HepG2 (cell line): ENCODE data around the gene CHMP5. TPM values are rescaled to one million over a fixed set of nuclear protein-coding genes. Genes with fewer than 3 reads are reported as not detected.

ENCODE experiments used
- ASH2L ChIP-seq: fragments of 300-600, 200-600 bp; sonication (generic); IDR thresholded peaks from 2 replicates; pipeline ENCODE4 v1.7.0; 2017; ENCODE audit warnings: low read depth, mild to moderate bottlenecking, moderate library complexity, mixed read lengths, low read length; ENCODE audit not compliant: insufficient read length
- CC2D1A ChIP-seq: sonication (generic); formaldehyde crosslinking; IDR thresholded peaks from 2 replicates; pipeline ENCODE4 v1.8.1; 2023; ENCODE audit warnings: mild to moderate bottlenecking, missing genetic modification reagents
- FOXP1 ChIP-seq, 2 experiments: fragments of 450-650 bp in 1 of 2; IDR thresholded peaks; 2 replicates each; pipeline ENCODE4 v1.6.1; 2017 to 2018; ENCODE audit warnings: antibody characterized with exemption in 1 of 2
- GATA4 ChIP-seq: sonication (generic); IDR thresholded peaks from 2 replicates; pipeline ENCODE4 v1.6.1; 2016; ENCODE audit warnings: antibody characterized with exemption, low read depth, borderline replicate concordance
- IKZF4 ChIP-seq: sonication (generic); formaldehyde crosslinking; IDR thresholded peaks from 2 replicates; pipeline ENCODE4 v1.5.1; 2020; ENCODE audit warnings: borderline replicate concordance, mild to moderate bottlenecking, low read depth, missing genetic modification reagents; ENCODE audit errors: not compliant biosample characterization
- MXI1 ChIP-seq: IDR thresholded peaks from 3 replicates; pipeline ENCODE4 v1.6.1; 2012; ENCODE audit warnings: low read depth, low read length, inconsistent platforms, borderline replicate concordance
- NFKBIZ ChIP-seq: IDR thresholded peaks from 2 replicates; pipeline ENCODE4 v1.6.1; 2018; ENCODE audit warnings: missing genetic modification reagents, missing compliant biosample characterization
- POLR2G ChIP-seq: fragments of 200-400 bp; formaldehyde crosslinking; IDR thresholded peaks from 2 replicates; pipeline ENCODE4 v1.6.1; 2018; ENCODE audit warnings: mild to moderate bottlenecking, low read depth, low read length, moderate library complexity
- RAD21 ChIP-seq: fragments of 450-650 bp; formaldehyde crosslinking; IDR thresholded peaks from 2 replicates; pipeline ENCODE4 v1.5.0; 2020; ENCODE audit warnings: mild to moderate bottlenecking
- SAP130 ChIP-seq: IDR thresholded peaks from 2 replicates; pipeline ENCODE4 v1.6.1; 2016; ENCODE audit warnings: low read depth
- polyA plus RNA-seq, 8 experiments: library from polyadenylated mRNA; depleted of rRNA in 3 of 8; stranded (reverse) in 7 of 8; unstranded in 1 of 8; fragments of >200 nt; fragmentation: Illumina TruSeq in 4 of 8; extraction: Trizol in 4 of 8; gene quantifications; 2 replicates each; pipeline versions ENCODE4 v1.2.1 to v1.2.3, GENCODE V29; 2011 to 2016; ENCODE audit warnings: low read depth in 4 of 8, missing spikeins in 1 of 8, mixed read lengths in 1 of 8; ENCODE audit not compliant: insufficient read depth in 1 of 8
- total RNA-seq, 5 experiments: library from RNA; depleted of rRNA; stranded (reverse); fragments of >200 nt; fragmentation: Illumina TruSeq; extraction: Trizol; gene quantifications; 2 replicates each; pipeline ENCODE4 v1.2.3, GENCODE V29; 2016; ENCODE audit warnings: low read depth in 1 of 5
- TF ChIP-seq, protein P1 (sequence below): sonication (generic); formaldehyde crosslinking; IDR thresholded peaks from one replicate; pipeline ENCODE4 v1.5.1; 2020; ENCODE audit warnings: mild to moderate bottlenecking, missing genetic modification reagents; ENCODE audit errors: not compliant biosample characterization
- TF ChIP-seq, protein P2 (sequence below): sonication (generic); formaldehyde crosslinking; IDR thresholded peaks from 2 replicates; pipeline ENCODE4 v1.8.0; 2022; ENCODE audit warnings: mild to moderate bottlenecking, missing genetic modification reagents, moderate library complexity
- TF ChIP-seq, protein P3 (sequence below): sonication (generic); formaldehyde crosslinking; IDR thresholded peaks from 2 replicates; pipeline ENCODE4 v1.9.0; 2021; ENCODE audit warnings: missing genetic modification reagents, borderline replicate concordance
- TF ChIP-seq, protein P4 (sequence below): sonication (generic); formaldehyde crosslinking; IDR thresholded peaks from 2 replicates; pipeline ENCODE4 v1.8.1; 2023; ENCODE audit warnings: mild to moderate bottlenecking, missing genetic modification reagents
- TF ChIP-seq, protein P5 (sequence below): sonication (generic); formaldehyde crosslinking; conservative IDR thresholded peaks from 2 replicates; pipeline ENCODE4 v1.4.0; 2020; ENCODE audit warnings: missing genetic modification reagents

The CHMP5 gene
- total and polyA plus RNA-seq, 2 of the 13 experiments (the other 11 are each of a cell fraction or from before 2014, with no cell fraction given), result 46.0 to 57.3 TPM

GRCh38 chr9:33264003-33264472 is 811 bp upstream of the CHMP5 start (continued):
- TF ChIP-seq, protein P1, sequence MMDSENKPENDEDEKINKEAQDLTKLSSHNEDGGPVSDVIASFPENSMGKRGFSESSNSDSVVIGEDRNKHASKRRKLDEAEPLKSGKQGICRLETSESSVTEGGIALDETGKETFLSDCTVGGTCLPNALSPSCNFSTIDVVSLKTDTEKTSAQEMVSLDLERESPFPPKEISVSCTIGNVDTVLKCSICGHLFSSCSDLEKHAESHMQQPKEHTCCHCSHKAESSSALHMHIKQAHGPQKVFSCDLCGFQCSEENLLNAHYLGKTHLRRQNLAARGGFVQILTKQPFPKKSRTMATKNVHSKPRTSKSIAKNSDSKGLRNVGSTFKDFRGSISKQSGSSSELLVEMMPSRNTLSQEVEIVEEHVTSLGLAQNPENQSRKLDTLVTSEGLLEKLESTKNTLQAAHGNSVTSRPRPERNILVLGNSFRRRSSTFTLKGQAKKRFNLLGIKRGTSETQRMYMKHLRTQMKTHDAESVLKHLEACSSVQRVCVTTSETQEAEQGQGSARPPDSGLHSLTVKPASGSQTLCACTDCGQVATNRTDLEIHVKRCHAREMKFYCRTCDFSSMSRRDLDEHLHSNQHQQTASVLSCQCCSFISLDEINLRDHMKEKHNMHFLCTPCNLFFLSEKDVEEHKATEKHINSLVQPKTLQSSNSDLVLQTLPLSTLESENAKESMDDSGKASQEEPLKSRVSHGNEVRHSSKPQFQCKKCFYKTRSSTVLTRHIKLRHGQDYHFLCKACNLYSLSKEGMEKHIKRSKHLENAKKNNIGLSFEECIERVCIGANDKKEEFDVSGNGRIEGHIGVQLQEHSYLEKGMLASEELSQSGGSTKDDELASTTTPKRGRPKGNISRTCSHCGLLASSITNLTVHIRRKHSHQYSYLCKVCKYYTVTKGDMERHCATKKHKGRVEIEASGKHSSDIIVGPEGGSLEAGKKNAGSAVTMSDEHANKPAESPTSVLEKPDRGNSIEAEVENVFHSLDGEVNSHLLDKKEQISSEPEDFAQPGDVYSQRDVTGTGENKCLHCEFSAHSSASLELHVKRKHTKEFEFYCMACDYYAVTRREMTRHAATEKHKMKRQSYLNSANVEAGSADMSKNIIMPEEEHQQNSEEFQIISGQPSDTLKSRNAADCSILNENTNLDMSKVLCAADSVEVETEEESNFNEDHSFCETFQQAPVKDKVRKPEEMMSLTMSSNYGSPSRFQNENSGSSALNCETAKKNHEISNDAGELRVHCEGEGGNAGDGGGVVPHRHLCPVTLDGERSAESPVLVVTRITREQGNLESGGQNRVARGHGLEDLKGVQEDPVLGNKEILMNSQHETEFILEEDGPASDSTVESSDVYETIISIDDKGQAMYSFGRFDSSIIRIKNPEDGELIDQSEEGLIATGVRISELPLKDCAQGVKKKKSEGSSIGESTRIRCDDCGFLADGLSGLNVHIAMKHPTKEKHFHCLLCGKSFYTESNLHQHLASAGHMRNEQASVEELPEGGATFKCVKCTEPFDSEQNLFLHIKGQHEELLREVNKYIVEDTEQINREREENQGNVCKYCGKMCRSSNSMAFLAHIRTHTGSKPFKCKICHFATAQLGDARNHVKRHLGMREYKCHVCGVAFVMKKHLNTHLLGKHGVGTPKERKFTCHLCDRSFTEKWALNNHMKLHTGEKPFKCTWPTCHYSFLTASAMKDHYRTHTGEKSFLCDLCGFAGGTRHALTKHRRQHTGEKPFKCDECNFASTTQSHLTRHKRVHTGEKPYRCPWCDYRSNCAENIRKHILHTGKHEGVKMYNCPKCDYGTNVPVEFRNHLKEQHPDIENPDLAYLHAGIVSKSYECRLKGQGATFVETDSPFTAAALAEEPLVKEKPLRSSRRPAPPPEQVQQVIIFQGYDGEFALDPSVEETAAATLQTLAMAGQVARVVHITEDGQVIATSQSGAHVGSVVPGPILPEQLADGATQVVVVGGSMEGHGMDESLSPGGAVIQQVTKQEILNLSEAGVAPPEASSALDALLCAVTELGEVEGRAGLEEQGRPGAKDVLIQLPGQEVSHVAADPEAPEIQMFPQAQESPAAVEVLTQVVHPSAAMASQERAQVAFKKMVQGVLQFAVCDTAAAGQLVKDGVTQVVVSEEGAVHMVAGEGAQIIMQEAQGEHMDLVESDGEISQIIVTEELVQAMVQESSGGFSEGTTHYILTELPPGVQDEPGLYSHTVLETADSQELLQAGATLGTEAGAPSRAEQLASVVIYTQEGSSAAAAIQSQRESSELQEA, result peak; percentile 28
- TF ChIP-seq, protein P2, sequence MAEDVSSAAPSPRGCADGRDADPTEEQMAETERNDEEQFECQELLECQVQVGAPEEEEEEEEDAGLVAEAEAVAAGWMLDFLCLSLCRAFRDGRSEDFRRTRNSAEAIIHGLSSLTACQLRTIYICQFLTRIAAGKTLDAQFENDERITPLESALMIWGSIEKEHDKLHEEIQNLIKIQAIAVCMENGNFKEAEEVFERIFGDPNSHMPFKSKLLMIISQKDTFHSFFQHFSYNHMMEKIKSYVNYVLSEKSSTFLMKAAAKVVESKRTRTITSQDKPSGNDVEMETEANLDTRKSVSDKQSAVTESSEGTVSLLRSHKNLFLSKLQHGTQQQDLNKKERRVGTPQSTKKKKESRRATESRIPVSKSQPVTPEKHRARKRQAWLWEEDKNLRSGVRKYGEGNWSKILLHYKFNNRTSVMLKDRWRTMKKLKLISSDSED (CRISPR knock-in tag), result no peak
- TF ChIP-seq MXI1 (no peak), FOXP1 (IDR thresholded peaks at IDR 0.05) (no peak), FOXP1 (CRISPR knock-in tag; IDR thresholded peaks at IDR 0.05) (no peak), NFKBIZ (CRISPR knock-in tag) (no peak), POLR2G (no peak), ASH2L (peak; percentile 64), IKZF4 (CRISPR knock-in tag) (no peak), CC2D1A (no peak), SAP130 (no peak; the same call in 1 of the 2 replicates), RAD21 (CRISPR knock-in tag) (no peak), GATA4 (no peak)
- TF ChIP-seq, protein P3, sequence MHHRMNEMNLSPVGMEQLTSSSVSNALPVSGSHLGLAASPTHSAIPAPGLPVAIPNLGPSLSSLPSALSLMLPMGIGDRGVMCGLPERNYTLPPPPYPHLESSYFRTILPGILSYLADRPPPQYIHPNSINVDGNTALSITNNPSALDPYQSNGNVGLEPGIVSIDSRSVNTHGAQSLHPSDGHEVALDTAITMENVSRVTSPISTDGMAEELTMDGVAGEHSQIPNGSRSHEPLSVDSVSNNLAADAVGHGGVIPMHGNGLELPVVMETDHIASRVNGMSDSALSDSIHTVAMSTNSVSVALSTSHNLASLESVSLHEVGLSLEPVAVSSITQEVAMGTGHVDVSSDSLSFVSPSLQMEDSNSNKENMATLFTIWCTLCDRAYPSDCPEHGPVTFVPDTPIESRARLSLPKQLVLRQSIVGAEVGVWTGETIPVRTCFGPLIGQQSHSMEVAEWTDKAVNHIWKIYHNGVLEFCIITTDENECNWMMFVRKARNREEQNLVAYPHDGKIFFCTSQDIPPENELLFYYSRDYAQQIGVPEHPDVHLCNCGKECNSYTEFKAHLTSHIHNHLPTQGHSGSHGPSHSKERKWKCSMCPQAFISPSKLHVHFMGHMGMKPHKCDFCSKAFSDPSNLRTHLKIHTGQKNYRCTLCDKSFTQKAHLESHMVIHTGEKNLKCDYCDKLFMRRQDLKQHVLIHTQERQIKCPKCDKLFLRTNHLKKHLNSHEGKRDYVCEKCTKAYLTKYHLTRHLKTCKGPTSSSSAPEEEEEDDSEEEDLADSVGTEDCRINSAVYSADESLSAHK (CRISPR knock-in tag), result no peak
- TF ChIP-seq, protein P4, sequence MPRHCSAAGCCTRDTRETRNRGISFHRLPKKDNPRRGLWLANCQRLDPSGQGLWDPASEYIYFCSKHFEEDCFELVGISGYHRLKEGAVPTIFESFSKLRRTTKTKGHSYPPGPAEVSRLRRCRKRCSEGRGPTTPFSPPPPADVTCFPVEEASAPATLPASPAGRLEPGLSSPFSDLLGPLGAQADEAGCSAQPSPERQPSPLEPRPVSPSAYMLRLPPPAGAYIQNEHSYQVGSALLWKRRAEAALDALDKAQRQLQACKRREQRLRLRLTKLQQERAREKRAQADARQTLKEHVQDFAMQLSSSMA (CRISPR knock-in tag), result no peak
- TF ChIP-seq, protein P5, sequence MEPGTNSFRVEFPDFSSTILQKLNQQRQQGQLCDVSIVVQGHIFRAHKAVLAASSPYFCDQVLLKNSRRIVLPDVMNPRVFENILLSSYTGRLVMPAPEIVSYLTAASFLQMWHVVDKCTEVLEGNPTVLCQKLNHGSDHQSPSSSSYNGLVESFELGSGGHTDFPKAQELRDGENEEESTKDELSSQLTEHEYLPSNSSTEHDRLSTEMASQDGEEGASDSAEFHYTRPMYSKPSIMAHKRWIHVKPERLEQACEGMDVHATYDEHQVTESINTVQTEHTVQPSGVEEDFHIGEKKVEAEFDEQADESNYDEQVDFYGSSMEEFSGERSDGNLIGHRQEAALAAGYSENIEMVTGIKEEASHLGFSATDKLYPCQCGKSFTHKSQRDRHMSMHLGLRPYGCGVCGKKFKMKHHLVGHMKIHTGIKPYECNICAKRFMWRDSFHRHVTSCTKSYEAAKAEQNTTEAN (CRISPR knock-in tag), result no peak
